Activated T-cell treated with anti-CD3 and anti-CD28 coated beads, Interleukin-2, amount 50 U/mL, for 1 hour (primary cell): ENCODE measurements around the gene C11orf91.
"Not testable (repeated sequence)": the region's sequence is repeated elsewhere in the genome, so short reads cannot be mapped to it uniquely, and the experiment has no call there.

Experiments
- DNase-seq: peaks from one replicate; pipeline ENCODE4 v3.0.0-alpha.2; 2020

The C11orf91 gene

GRCh38 chr11:33700502-33701271 lies at the start of gene C11orf91:
Gene C11orf91, minus strand, starts transcription at chr11:33700826. Its CDS starts 86 bp downstream, at chr11:33700740.
- DNase-seq: peak; percentile 94

GRCh38 chr11:33747979-33748378 lies 47.4 kb upstream of the C11orf91 start:
- no peak for DNase-seq

- DNase-seq: no peak
Observed at GRCh38 chr11:33743291-33743690, 42.7 kb upstream of the C11orf91 start.

GRCh38 chr11:33742249-33742851 lies 41.7 kb upstream of the C11orf91 start:
- no peak for DNase-seq

- DNase-seq: no peak
Observed at GRCh38 chr11:33741806-33742205, 41.2 kb upstream of the C11orf91 start.

- DNase-seq: no peak
Observed at GRCh38 chr11:33737362-33737821, 36.8 kb upstream of the C11orf91 start.

GRCh38 chr11:33736148-33736812 lies 35.7 kb upstream of the C11orf91 start, which contains the start of gene CD59:
Gene CD59, minus strand, starts transcription at chr11:33736423. Its CDS starts 13,978 bp downstream, at chr11:33722445.
- peak; percentile 93 for DNase-seq

GRCh38 chr11:33735271-33736147 lies 34.9 kb upstream of the C11orf91 start:
- peak; percentile 49 for DNase-seq

- no peak for DNase-seq
Observed at GRCh38 chr11:33734441-33735270, 34.0 kb upstream of the C11orf91 start.

GRCh38 chr11:33733980-33734379 lies 33.4 kb upstream of the C11orf91 start:
- no peak for DNase-seq

- no peak for DNase-seq
Observed at GRCh38 chr11:33731723-33732531, 31.3 kb upstream of the C11orf91 start.

GRCh38 chr11:33730716-33731115 lies 30.1 kb upstream of the C11orf91 start:
- DNase-seq: no peak

- DNase-seq: not testable (repeated sequence)
Observed at GRCh38 chr11:33729072-33729664, 28.5 kb upstream of the C11orf91 start.

- DNase-seq: not testable (repeated sequence)
Observed at GRCh38 chr11:33727539-33727938, 26.9 kb upstream of the C11orf91 start.

- no peak for DNase-seq
Observed at GRCh38 chr11:33725496-33725895, 24.9 kb upstream of the C11orf91 start.

- DNase-seq: no peak
Observed at GRCh38 chr11:33724644-33725035, 24.0 kb upstream of the C11orf91 start.

GRCh38 chr11:33723238-33723881 lies 22.7 kb upstream of the C11orf91 start:
- no peak for DNase-seq

- no peak for DNase-seq
Observed at GRCh38 chr11:33722590-33723234, 22.1 kb upstream of the C11orf91 start.

- DNase-seq: no peak
Observed at GRCh38 chr11:33721984-33722383, 21.4 kb upstream of the C11orf91 start.
